K562 (cell line): ENCODE measurements around the gene PRSS27. TPM values are rescaled to one million over a fixed set of nuclear protein-coding genes. Genes with fewer than 3 reads are reported as not detected.

Experiments
- ARID3A ChIP-seq: IDR thresholded peaks from 2 replicates; pipeline ENCODE4 v1.6.1; 2012; ENCODE audit warnings: low read depth, low read length, improper control_type of control experiment, borderline replicate concordance
- ATF6 ChIP-seq: sonication (generic); formaldehyde crosslinking; IDR thresholded peaks from 2 replicates; pipeline ENCODE4 v1.4.0; 2020; ENCODE audit warnings: mild to moderate bottlenecking, missing genetic modification reagents
- CCNT2 ChIP-seq: IDR thresholded peaks from 2 replicates; pipeline ENCODE4 v1.6.1; 2011; ENCODE audit warnings: borderline replicate concordance, low read depth, mild to moderate bottlenecking, moderate library complexity, mixed read lengths, low read length; ENCODE audit not compliant: insufficient read length; ENCODE audit errors: extremely low read depth
- CHD4 ChIP-seq: fragments of 200-600 bp; sonication (generic); IDR thresholded peaks from 3 replicates; pipeline ENCODE4 v1.6.1; 2012; ENCODE audit warnings: low read depth, mild to moderate bottlenecking, mixed read lengths, low read length, inconsistent platforms; ENCODE audit not compliant: insufficient read depth, insufficient replicate concordance, poor library complexity, severe bottlenecking
- PCBP1 ChIP-seq: fragments of 200-400 bp; formaldehyde crosslinking; IDR thresholded peaks from 2 replicates; pipeline ENCODE4 v1.6.1; 2018; ENCODE audit warnings: mild to moderate bottlenecking, low read depth, low read length; ENCODE audit not compliant: poor library complexity, severe bottlenecking
- POLR2A ChIP-seq: fragments of 450-650 bp; conservative IDR thresholded peaks from 2 replicates; pipeline ENCODE4 v1.6.1; 2016
- POLR2G ChIP-seq: fragments of 200-400 bp; formaldehyde crosslinking; IDR thresholded peaks from 2 replicates; pipeline ENCODE4 v1.6.1; 2017; ENCODE audit warnings: low read depth, mild to moderate bottlenecking, antibody characterized with exemption, low read length, moderate library complexity
- PRPF4 ChIP-seq: fragments of 200-400 bp; formaldehyde crosslinking; IDR thresholded peaks from one replicate; pipeline ENCODE4 v1.6.1; 2017; ENCODE audit warnings: low read length, low read depth, mild to moderate bottlenecking; ENCODE audit not compliant: insufficient read depth, poor library complexity, severe bottlenecking
- RBFOX2 ChIP-seq: fragments of 200-400 bp; formaldehyde crosslinking; IDR thresholded peaks from 2 replicates; pipeline ENCODE4 v1.6.1; 2017; ENCODE audit warnings: low read depth, mild to moderate bottlenecking, low read length, moderate library complexity
- RBM14 ChIP-seq: fragments of 200-400 bp; formaldehyde crosslinking; IDR thresholded peaks from 2 replicates; pipeline ENCODE4 v1.6.1; 2018; ENCODE audit warnings: low read depth, mild to moderate bottlenecking, low read length, moderate library complexity, borderline replicate concordance; ENCODE audit not compliant: insufficient read depth
- polyA plus RNA-seq, 8 experiments: library from polyadenylated mRNA; depleted of rRNA in 4 of 8; stranded (reverse) in 5 of 8; unstranded in 3 of 8; fragments of >200 nt; fragmentation: Nextera tagmentation in 2 of 8; fragmentation: Illumina TruSeq in 1 of 8; extraction: Ambion mirVana in 2 of 8; extraction: Trizol in 1 of 8; gene quantifications; 2 replicates each; pipeline versions ENCODE4 v1.2.1 to v1.2.3, GENCODE V29; 2011 to 2014; ENCODE audit warnings: inconsistent platforms in 1 of 8, missing spikeins in 1 of 8
- total RNA-seq, 7 experiments: library from RNA; depleted of rRNA in 6 of 7; stranded (reverse); fragments of >200 nt in 6 of 7; fragmentation: Illumina TruSeq in 2 of 7; extraction: Trizol in 2 of 7; gene quantifications; 2 replicates each; pipeline versions ENCODE4 v1.2.1 to v1.2.3, GENCODE V29; 2011 to 2021; ENCODE audit warnings: low replicate concordance in 1 of 7
- TF ChIP-seq, protein P1 (sequence below): fragments of 450-650 bp; formaldehyde crosslinking; conservative IDR thresholded peaks from 2 replicates; pipeline ENCODE4 v1.4.0; 2022; ENCODE audit warnings: mild to moderate bottlenecking, missing genetic modification characterization

The PRSS27 gene
- total and polyA plus RNA-seq, 9 of the 15 experiments (the other 6 are each of a cell fraction or from before 2014, with no cell fraction given) = 0.09 to 0.20 (median 0.17) TPM; not detected in 5

GRCh38 chr16:2756288-2757015, 36.4 kb upstream of the PRSS27 start (continued):
- TF ChIP-seq, protein P1, sequence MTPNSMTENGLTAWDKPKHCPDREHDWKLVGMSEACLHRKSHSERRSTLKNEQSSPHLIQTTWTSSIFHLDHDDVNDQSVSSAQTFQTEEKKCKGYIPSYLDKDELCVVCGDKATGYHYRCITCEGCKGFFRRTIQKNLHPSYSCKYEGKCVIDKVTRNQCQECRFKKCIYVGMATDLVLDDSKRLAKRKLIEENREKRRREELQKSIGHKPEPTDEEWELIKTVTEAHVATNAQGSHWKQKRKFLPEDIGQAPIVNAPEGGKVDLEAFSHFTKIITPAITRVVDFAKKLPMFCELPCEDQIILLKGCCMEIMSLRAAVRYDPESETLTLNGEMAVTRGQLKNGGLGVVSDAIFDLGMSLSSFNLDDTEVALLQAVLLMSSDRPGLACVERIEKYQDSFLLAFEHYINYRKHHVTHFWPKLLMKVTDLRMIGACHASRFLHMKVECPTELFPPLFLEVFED (CRISPR knock-in tag) = 0 out of 2 replicates have a peak, but pooled peaks have one; percentile 22
- TF ChIP-seq POLR2A (0 out of 2 replicates have a peak, but pooled peaks have one; percentile 29), RBM14 (no peak), POLR2G (peak; percentile 58), ATF6 (CRISPR knock-in tag) (no peak), CCNT2 (no peak), PCBP1 (peak; percentile 62), CHD4 (no peak), ARID3A (no peak), PRPF4 (peak; percentile 76), RBFOX2 (peak; percentile 75)
